Kidney (tissue), 14 donors: ENCODE measurements around the gene BTG2. TPM values are rescaled to one million over a fixed set of nuclear protein-coding genes. Genes with fewer than 3 reads are reported as not detected.
"Not testable (repeated sequence)": the region's sequence is repeated elsewhere in the genome, so short reads cannot be mapped to it uniquely, and the experiment has no call there.

ENCODE experiments used
- DNase-seq, 5 donors: peaks; one replicate each; pipeline ENCODE4 v3.0.0-alpha.2; 2013 to 2020
- FAIRE-seq: peaks from 2 replicates; lab custom pipeline; 2012; peaks lifted over from hg19 to GRCh38; lab: Jason Lieb, UNC
- H3K27ac ChIP-seq, 2 donors: one replicate each; pipeline ENCODE4 v1.7.0; 2013; ENCODE audit warnings: low read depth in 2 of 2, low read length in 2 of 2, inconsistent platforms in 1 of 2
- H3K27me3 ChIP-seq: one replicate; pipeline ENCODE4 v1.7.1; 2013; ENCODE audit warnings: low read length, inconsistent platforms; ENCODE audit not compliant: control insufficient read depth, insufficient read depth
- H3K36me3 ChIP-seq, 3 donors: one replicate each; pipeline versions ENCODE4 v1.7.0 to v1.7.1; 2013; ENCODE audit warnings: low read length in 3 of 3, control low read depth in 1 of 3, inconsistent platforms in 1 of 3; ENCODE audit not compliant: insufficient read depth in 3 of 3, control insufficient read depth in 2 of 3
- H3K4me1 ChIP-seq, 3 donors: one replicate each; pipeline versions ENCODE4 v1.7.0 to v1.7.1; 2013; ENCODE audit warnings: low read length in 3 of 3, inconsistent platforms in 1 of 3, low read depth in 1 of 3; ENCODE audit not compliant: control insufficient read depth in 2 of 3, insufficient read depth in 2 of 3
- H3K4me3 ChIP-seq, 3 donors: one replicate each; pipeline versions ENCODE4 v1.7.0 to v1.8.1; 2013; ENCODE audit warnings: low read length in 3 of 3, control low read depth in 1 of 3, inconsistent platforms in 1 of 3
- H3K9ac ChIP-seq, 3 donors: one replicate each; pipeline versions ENCODE4 v1.7.0 to v1.7.1; 2013; ENCODE audit warnings: low read length in 3 of 3, control low read depth in 1 of 3, inconsistent platforms in 1 of 3
- H3K9me3 ChIP-seq, 3 donors: one replicate each; pipeline versions ENCODE4 v1.7.0 to v1.7.1; 2013; ENCODE audit warnings: low read length in 3 of 3, control low read depth in 1 of 3, inconsistent platforms in 1 of 3; ENCODE audit not compliant: control insufficient read depth in 2 of 3, insufficient read depth in 1 of 3
- intact Hi-C: fragments of 100-400 bp; cut with DNase I; formaldehyde crosslinking; loops from one replicate; pipeline ENCODE4 v1.11.1; 2022
- polyA plus RNA-seq: library from polyadenylated mRNA; stranded (reverse); fragments of 350-450 nt; fragmentation: Illumina TruSeq; extraction: RNeasy Lipid Tissue Mini Kit (QIAGEN cat#74804); gene quantifications from one replicate; pipeline ENCODE4 v1.2.3, GENCODE V29; 2014; ENCODE audit warnings: low read depth, low replicate concordance; ENCODE audit not compliant: insufficient read depth
- total RNA-seq: library from RNA; stranded (reverse); fragmentation: NEBNext Ultra II Directional; extraction: Animal tissue kit (Norgen Biotek cat#: 25700); gene quantifications from one replicate; pipeline ENCODE4 v1.2.1, GENCODE V29; 2021
- TF ChIP-seq, protein P1 (sequence below): IDR thresholded peaks from 3 replicates; pipeline ENCODE4 v1.5.1; 2012; ENCODE audit warnings: mild to moderate bottlenecking, moderate library complexity, borderline replicate concordance; ENCODE audit not compliant: insufficient read depth; ENCODE audit errors: extremely low read depth
- donor health status: control.
- donor health status: control.
- donor health status: control.
- donor health status: control.
- donor health status: control.
- donor health status: DM: yes; HTN: yes; CAD: no.
- donor health status: Normal renal cell carcinoma (clear cell type).

BTG2 gene
- total and polyA plus RNA-seq, 2 donors from 2014 or later: 59.9 to 156 TPM

DNA sequence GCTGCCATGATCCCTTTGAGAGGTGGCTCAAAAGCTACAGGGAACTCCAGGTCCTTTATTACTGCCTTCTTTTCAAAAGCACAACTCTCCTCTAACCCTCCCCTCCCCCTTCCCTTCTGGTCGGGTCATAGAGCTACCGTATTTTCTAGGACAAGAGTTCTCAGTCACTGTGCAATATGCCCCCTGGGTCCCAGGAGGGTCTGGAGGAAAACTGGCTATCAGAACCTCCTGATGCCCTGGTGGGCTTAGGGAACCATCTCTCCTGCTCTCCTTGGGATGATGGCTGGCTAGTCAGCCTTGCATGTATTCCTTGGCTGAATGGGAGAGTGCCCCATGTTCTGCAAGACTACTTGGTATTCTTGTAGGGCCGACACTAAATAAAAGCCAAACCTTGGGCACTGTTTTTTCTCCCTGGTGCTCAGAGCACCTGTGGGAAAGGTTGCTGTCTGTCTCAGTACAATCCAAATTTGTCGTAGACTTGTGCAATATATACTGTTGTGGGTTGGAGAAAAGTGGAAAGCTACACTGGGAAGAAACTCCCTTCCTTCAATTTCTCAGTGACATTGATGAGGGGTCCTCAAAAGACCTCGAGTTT lies 3.1 kb downstream of the BTG2 start:
- DNase-seq (no peak), FAIRE-seq (no peak)
- H3K27me3 ChIP-seq: no peaks in the 10 kb centered on the region
- H3K9me3 ChIP-seq: no peaks in the 10 kb centered on the region
- H3K36me3 ChIP-seq: peaks cover 0 to 23% (median 4%) of the 10 kb centered on the region in 3 donors
- intact Hi-C loops: no loop called here
- TF ChIP-seq, protein P1, sequence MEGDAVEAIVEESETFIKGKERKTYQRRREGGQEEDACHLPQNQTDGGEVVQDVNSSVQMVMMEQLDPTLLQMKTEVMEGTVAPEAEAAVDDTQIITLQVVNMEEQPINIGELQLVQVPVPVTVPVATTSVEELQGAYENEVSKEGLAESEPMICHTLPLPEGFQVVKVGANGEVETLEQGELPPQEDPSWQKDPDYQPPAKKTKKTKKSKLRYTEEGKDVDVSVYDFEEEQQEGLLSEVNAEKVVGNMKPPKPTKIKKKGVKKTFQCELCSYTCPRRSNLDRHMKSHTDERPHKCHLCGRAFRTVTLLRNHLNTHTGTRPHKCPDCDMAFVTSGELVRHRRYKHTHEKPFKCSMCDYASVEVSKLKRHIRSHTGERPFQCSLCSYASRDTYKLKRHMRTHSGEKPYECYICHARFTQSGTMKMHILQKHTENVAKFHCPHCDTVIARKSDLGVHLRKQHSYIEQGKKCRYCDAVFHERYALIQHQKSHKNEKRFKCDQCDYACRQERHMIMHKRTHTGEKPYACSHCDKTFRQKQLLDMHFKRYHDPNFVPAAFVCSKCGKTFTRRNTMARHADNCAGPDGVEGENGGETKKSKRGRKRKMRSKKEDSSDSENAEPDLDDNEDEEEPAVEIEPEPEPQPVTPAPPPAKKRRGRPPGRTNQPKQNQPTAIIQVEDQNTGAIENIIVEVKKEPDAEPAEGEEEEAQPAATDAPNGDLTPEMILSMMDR: no peak
- peak overlapping the region in 2 of 3 donors; percentile 64 to 72 for H3K9ac ChIP-seq
- peak overlapping the region; percentile 39 to 74 (median 65) for H3K4me3 ChIP-seq
- peaks cover 3 to 22% (median 7%) of the 10 kb centered on the region in 3 donors for H3K4me1 ChIP-seq
- peak overlapping the region in 1 of 2 donors; percentile 76 for H3K27ac ChIP-seq

DNA sequence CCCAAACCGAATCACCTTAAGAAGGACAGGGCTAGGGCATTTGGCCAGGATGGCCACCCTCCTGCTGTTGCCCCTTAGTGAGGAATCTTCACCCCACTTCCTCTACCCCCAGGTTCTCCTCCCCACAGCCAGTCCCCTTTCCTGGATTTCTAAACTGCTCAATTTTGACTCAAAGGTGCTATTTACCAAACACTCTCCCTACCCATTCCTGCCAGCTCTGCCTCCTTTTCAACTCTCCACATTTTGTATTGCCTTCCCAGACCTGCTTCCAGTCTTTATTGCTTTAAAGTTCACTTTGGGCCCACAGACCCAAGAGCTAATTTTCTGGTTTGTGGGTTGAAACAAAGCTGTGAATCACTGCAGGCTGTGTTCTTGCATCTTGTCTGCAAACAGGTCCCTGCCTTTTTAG lies 3.6 kb downstream of the BTG2 start:
- Histone ChIP-seq H3K9ac (peak overlapping the region in 1 of 3 donors; percentile 72), H3K27me3 (no peaks in the 10 kb centered on the region), H3K4me3 (peak overlapping the region; percentile 31 to 74 (median 39)), H3K36me3 (peaks cover 0 to 23% (median 4%) of the 10 kb centered on the region in 3 donors), H3K27ac (peak overlapping the region in 1 of 2 donors; percentile 23), H3K9me3 (no peaks in the 10 kb centered on the region), H3K4me1 (peaks cover 3 to 20% (median 7%) of the 10 kb centered on the region in 3 donors)
- DNase-seq (no peak), FAIRE-seq (no peak)
- intact Hi-C loops: no loop called here
- TF ChIP-seq, protein P1: no peak

- H3K27ac ChIP-seq: no peak overlapping the region
Measured at GRCh38 chr1:203311368-203312301, 6.3 kb downstream of the BTG2 start.

DNA sequence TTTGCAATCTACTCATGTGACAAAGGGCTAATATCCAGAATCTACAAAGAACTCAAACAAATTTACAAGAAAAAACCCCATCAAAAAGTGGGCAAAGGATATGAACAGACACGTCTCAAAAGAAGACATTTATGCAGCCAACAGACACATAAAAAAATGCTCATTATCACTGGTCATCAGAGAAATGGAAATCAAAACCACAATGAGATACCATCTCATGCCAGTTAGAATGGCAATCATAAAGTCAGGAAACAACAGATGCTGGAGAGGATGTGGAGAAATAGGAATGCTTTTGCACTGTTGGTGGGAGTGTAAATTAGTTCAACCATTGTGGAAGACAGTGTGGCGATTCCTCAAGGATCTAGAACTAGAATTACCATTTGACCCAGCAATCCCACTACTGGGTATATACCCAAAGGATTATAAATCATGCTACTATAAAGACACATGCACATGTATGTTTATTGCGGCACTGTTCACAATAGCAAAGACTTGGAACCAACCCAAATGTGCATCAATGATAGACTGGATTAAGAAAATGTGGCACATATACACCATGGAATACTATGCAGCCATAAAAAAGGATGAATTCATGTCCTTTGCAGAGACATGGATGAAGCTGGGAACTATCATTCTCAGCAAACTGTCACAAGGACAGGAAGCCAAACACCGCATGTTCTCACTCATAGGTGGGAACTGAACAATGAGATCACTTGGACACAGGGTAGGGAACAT lies 8.9 kb downstream of the BTG2 start:
- H3K36me3 ChIP-seq, H3K9me3 ChIP-seq, H3K27ac ChIP-seq, H3K4me3 ChIP-seq, intact Hi-C loops, H3K9ac ChIP-seq, DNase-seq, FAIRE-seq, H3K27me3 ChIP-seq: not testable (repeated sequence)
- peaks cover 0 to 13% (median 12%) of the 10 kb centered on the region in 3 donors for H3K4me1 ChIP-seq

More at GRCh38 chr1:203311368-203312301, 6.3 kb downstream of the BTG2 start:
- Histone ChIP-seq H3K4me1 (peaks cover 0 to 15% (median 14%) of the 10 kb centered on the region in 3 donors), H3K4me3 (no peak overlapping the region), H3K27me3 (no peaks in the 10 kb centered on the region), H3K9me3 (no peaks in the 10 kb centered on the region), H3K9ac (no peak overlapping the region), H3K36me3 (peaks cover 0 to 18% (median 4%) of the 10 kb centered on the region in 3 donors)
- intact Hi-C loops: no loop called here
- TF ChIP-seq, protein P1: no peak
- no peak for FAIRE-seq
- no peak for DNase-seq
